GM21423 (cell line): Measurements from ENCODE around the gene SLC24A3.

Experiments
- ATAC-seq: cut with Tn5 transposase; IDR thresholded peaks from one replicate; pipeline ENCODE4 v1.9.1; 2021; ENCODE audit warnings: mild to moderate bottlenecking, moderate library complexity; ENCODE audit not compliant: unreplicated experiment

The SLC24A3 gene

GRCh38 chr20:19419396-19419795 is 207.0 kb downstream of the SLC24A3 start:
- ATAC-seq, result no peak

GRCh38 chr20:19423097-19423899 is 210.9 kb downstream of the SLC24A3 start:
- no peak for ATAC-seq

- no peak for ATAC-seq
Measured at GRCh38 chr20:19423900-19424620, 211.6 kb downstream of the SLC24A3 start.

GRCh38 chr20:19426356-19426755 is 213.9 kb downstream of the SLC24A3 start:
- ATAC-seq, result no peak

GRCh38 chr20:19427480-19427879 is 215.0 kb downstream of the SLC24A3 start:
- ATAC-seq, result no peak

GRCh38 chr20:19427913-19428312 is 215.5 kb downstream of the SLC24A3 start:
- ATAC-seq, result no peak

- no peak for ATAC-seq
Measured at GRCh38 chr20:19428324-19428723, 215.9 kb downstream of the SLC24A3 start.

- ATAC-seq, result no peak
Measured at GRCh38 chr20:19429538-19429937, 217.1 kb downstream of the SLC24A3 start.

- no peak for ATAC-seq
Measured at GRCh38 chr20:19430641-19431315, 218.3 kb downstream of the SLC24A3 start.

- ATAC-seq, result no peak
Measured at GRCh38 chr20:19431316-19431700, 218.9 kb downstream of the SLC24A3 start.

GRCh38 chr20:19431906-19432305 is 219.5 kb downstream of the SLC24A3 start:
- ATAC-seq, result no peak

GRCh38 chr20:19433371-19434350 is 221.2 kb downstream of the SLC24A3 start:
- no peak for ATAC-seq

GRCh38 chr20:19435316-19435715 is 222.9 kb downstream of the SLC24A3 start:
- no peak for ATAC-seq

GRCh38 chr20:19435821-19436220 is 223.4 kb downstream of the SLC24A3 start:
- ATAC-seq, result no peak

- no peak for ATAC-seq
Measured at GRCh38 chr20:19438488-19438887, 226.0 kb downstream of the SLC24A3 start.

- ATAC-seq, result no peak
Measured at GRCh38 chr20:19440660-19441527, 228.5 kb downstream of the SLC24A3 start.

GRCh38 chr20:19446246-19446645 is 233.8 kb downstream of the SLC24A3 start:
- no peak for ATAC-seq

- no peak for ATAC-seq
Measured at GRCh38 chr20:19448632-19449031, 236.2 kb downstream of the SLC24A3 start.

- ATAC-seq, result no peak
Measured at GRCh38 chr20:19449051-19449450, 236.6 kb downstream of the SLC24A3 start.
